ENCODE data around the gene CGB3. TPM values are rescaled to one million over a fixed set of nuclear protein-coding genes. Genes with fewer than 3 reads are reported as not detected.
"Not testable (repeated sequence)": the region's sequence is repeated elsewhere in the genome, so short reads cannot be mapped to it uniquely, and the experiment has no call there.

Gene CGB3
- total RNA-seq, 2 experiments from 2014 or later: not detected

- DNase-seq; H3K9me3 Mint-ChIP-seq; H3K36me3 Mint-ChIP-seq (ENCODE audit: low read depth); H3K27me3 Mint-ChIP-seq (ENCODE audit: low read depth); H3K4me3 Mint-ChIP-seq; intact Hi-C loops (cut with micrococcal nuclease); H3K27ac Mint-ChIP-seq; H3K4me1 Mint-ChIP-seq (ENCODE audit: low read depth): not testable (repeated sequence)
- CTCF ChIA-PET: interaction anchor here (0.6 kb wide), 1 partner anchor 105 kb away, joined by 4 read pairs; no protein-coding TSS in a partner anchor
These were observed 14.0 kb upstream of the CGB3 start for GRCh38 chr19:49038111-49038510.

GRCh38 chr19:49036815-49037214 is 12.7 kb upstream of the CGB3 start, which contains the start of gene CGB1:
CGB1 (minus strand) TSS chr19:49036895; CDS start chr19:49036711, 184 bp downstream.
- peak; percentile 66 for DNase-seq
- intact Hi-C loops (cut with micrococcal nuclease); H3K4me1 Mint-ChIP-seq (ENCODE audit: low read depth); CTCF ChIA-PET; H3K4me3 Mint-ChIP-seq; H3K27ac Mint-ChIP-seq; H3K27me3 Mint-ChIP-seq (ENCODE audit: low read depth); H3K9me3 Mint-ChIP-seq; H3K36me3 Mint-ChIP-seq (ENCODE audit: low read depth): not testable (repeated sequence)

GRCh38 chr19:49031642-49032301 is 7.6 kb upstream of the CGB3 start, which contains the start of gene CGB2:
CGB2 (plus strand) TSS chr19:49031890; CDS start chr19:49032096, 206 bp downstream.
- Mint-ChIP-seq H3K27ac (peak within 1 kb of the TSS; percentile 17), H3K4me3 (peak within 1 kb of the TSS; percentile 7)
- DNase-seq: peak; percentile 81
- not testable (repeated sequence) for H3K36me3 Mint-ChIP-seq (ENCODE audit: low read depth); H3K9me3 Mint-ChIP-seq; H3K27me3 Mint-ChIP-seq (ENCODE audit: low read depth); H3K4me1 Mint-ChIP-seq (ENCODE audit: low read depth)
- CTCF ChIA-PET: interaction anchor here (0.6 to 1.2 kb wide), 4 partner anchors 13 to 38 kb away, joined by 3 to 6 read pairs (median 3); partner anchors contain the start of gene RUVBL2
- intact Hi-C loops (cut with micrococcal nuclease): loop anchor here (1.0 kb wide), 1 partner anchor 38 kb away; the partner anchor contains the start of genes GYS1 and RUVBL2

GRCh38 chr19:49030323-49030722 is 6.2 kb upstream of the CGB3 start:
- DNase-seq; H3K27ac Mint-ChIP-seq; intact Hi-C loops (cut with micrococcal nuclease); H3K27me3 Mint-ChIP-seq (ENCODE audit: low read depth); H3K4me3 Mint-ChIP-seq; H3K36me3 Mint-ChIP-seq (ENCODE audit: low read depth); CTCF ChIA-PET; H3K4me1 Mint-ChIP-seq (ENCODE audit: low read depth); H3K9me3 Mint-ChIP-seq: not testable (repeated sequence)

GRCh38 chr19:49029749-49030148 is 5.6 kb upstream of the CGB3 start:
- H3K9me3 Mint-ChIP-seq; intact Hi-C loops (cut with micrococcal nuclease); H3K27me3 Mint-ChIP-seq (ENCODE audit: low read depth); H3K4me3 Mint-ChIP-seq; H3K36me3 Mint-ChIP-seq (ENCODE audit: low read depth); DNase-seq; H3K4me1 Mint-ChIP-seq (ENCODE audit: low read depth); H3K27ac Mint-ChIP-seq; CTCF ChIA-PET: not testable (repeated sequence)

- intact Hi-C loops (cut with micrococcal nuclease); H3K4me1 Mint-ChIP-seq (ENCODE audit: low read depth); H3K4me3 Mint-ChIP-seq; H3K9me3 Mint-ChIP-seq; H3K27ac Mint-ChIP-seq; H3K27me3 Mint-ChIP-seq (ENCODE audit: low read depth); DNase-seq; CTCF ChIA-PET; H3K36me3 Mint-ChIP-seq (ENCODE audit: low read depth): not testable (repeated sequence)
These were observed 4.6 kb upstream of the CGB3 start for GRCh38 chr19:49028686-49029085.

GRCh38 chr19:49025599-49025998 is 1.5 kb upstream of the CGB3 start:
- H3K4me3 Mint-ChIP-seq; H3K27ac Mint-ChIP-seq; CTCF ChIA-PET; H3K27me3 Mint-ChIP-seq (ENCODE audit: low read depth); H3K4me1 Mint-ChIP-seq (ENCODE audit: low read depth); H3K9me3 Mint-ChIP-seq; intact Hi-C loops (cut with micrococcal nuclease); DNase-seq; H3K36me3 Mint-ChIP-seq (ENCODE audit: low read depth): not testable (repeated sequence)

GRCh38 chr19:49025088-49025487 is 955 bp upstream of the CGB3 start:
- H3K27me3 Mint-ChIP-seq (ENCODE audit: low read depth); H3K4me3 Mint-ChIP-seq; H3K27ac Mint-ChIP-seq; DNase-seq; CTCF ChIA-PET; H3K36me3 Mint-ChIP-seq (ENCODE audit: low read depth); H3K9me3 Mint-ChIP-seq; H3K4me1 Mint-ChIP-seq (ENCODE audit: low read depth); intact Hi-C loops (cut with micrococcal nuclease): not testable (repeated sequence)

GRCh38 chr19:49022116-49022515 is 2.0 kb downstream of the CGB3 start:
- Mint-ChIP-seq H3K36me3 (ENCODE audit: low read depth) (no peaks in the 10 kb centered on the region), H3K27me3 (ENCODE audit: low read depth) (peaks cover 8% of the 10 kb centered on the region), H3K27ac (no peak overlapping the region), H3K4me1 (ENCODE audit: low read depth) (peaks cover 25% of the 10 kb centered on the region), H3K9me3 (no peaks in the 10 kb centered on the region), H3K4me3 (no peak overlapping the region)
- intact Hi-C loops (cut with micrococcal nuclease): no loop called here
- no peak for DNase-seq
- CTCF ChIA-PET: interaction anchor here (0.6 to 0.7 kb wide), 3 partner anchors 22 to 91 kb away, joined by 3 to 4 read pairs (median 4); no protein-coding TSS in a partner anchor

GRCh38 chr19:49020931-49021895 is 2.9 kb downstream of the CGB3 start:
- H3K4me3 Mint-ChIP-seq: no peak overlapping the region

GRCh38 chr19:49020342-49020741 is 3.8 kb downstream of the CGB3 start:
- CTCF ChIA-PET: interaction anchor here (1.4 to 4.8 kb wide), 2 partner anchors 14 to 27 kb away, joined by 4 to 22 read pairs; partner anchors contain the start of genes GYS1 and RUVBL2
- Mint-ChIP-seq H3K27me3 (ENCODE audit: low read depth) (peaks cover 8% of the 10 kb centered on the region), H3K4me1 (ENCODE audit: low read depth) (peaks cover 27% of the 10 kb centered on the region), H3K36me3 (ENCODE audit: low read depth) (peaks cover 3% of the 10 kb centered on the region), H3K4me3 (no peak overlapping the region), H3K27ac (no peak overlapping the region), H3K9me3 (no peaks in the 10 kb centered on the region)
- intact Hi-C loops (cut with micrococcal nuclease): no loop called here
- no peak for DNase-seq

More at GRCh38 chr19:49020931-49021895, 2.9 kb downstream of the CGB3 start:
- peaks cover 8% of the 10 kb centered on the region for H3K27me3 Mint-ChIP-seq (ENCODE audit: low read depth)
- H3K9me3 Mint-ChIP-seq: no peaks in the 10 kb centered on the region
- no peaks in the 10 kb centered on the region for H3K36me3 Mint-ChIP-seq (ENCODE audit: low read depth)
- peaks cover 27% of the 10 kb centered on the region for H3K4me1 Mint-ChIP-seq (ENCODE audit: low read depth)
- intact Hi-C loops (cut with micrococcal nuclease): no loop called here
- CTCF ChIA-PET: interaction anchor here (0.6 to 4.8 kb wide), 2 partner anchors 28 to 92 kb away, joined by 4 to 22 read pairs; partner anchors contain the start of genes GYS1 and RUVBL2
- DNase-seq: no peak
- no peak overlapping the region for H3K27ac Mint-ChIP-seq

- H3K27me3 Mint-ChIP-seq (ENCODE audit: low read depth): peaks cover 8% of the 10 kb centered on the region
- H3K9me3 Mint-ChIP-seq: no peaks in the 10 kb centered on the region
- peak; percentile 68 for DNase-seq
- H3K36me3 Mint-ChIP-seq (ENCODE audit: low read depth): peaks cover 3% of the 10 kb centered on the region
- intact Hi-C loops (cut with micrococcal nuclease): loop anchor here (2.0 kb wide), 1 partner anchor 27 kb away; the partner anchor contains the start of genes GYS1 and RUVBL2
- CTCF ChIA-PET: interaction anchor here (0.8 to 4.8 kb wide), 4 partner anchors 15 to 26 kb away, joined by 3 to 22 read pairs (median 6); partner anchors contain the start of genes GYS1 and RUVBL2
- peak overlapping the region; percentile 74 for H3K4me3 Mint-ChIP-seq
- H3K27ac Mint-ChIP-seq: no peak overlapping the region
- H3K4me1 Mint-ChIP-seq (ENCODE audit: low read depth): peaks cover 27% of the 10 kb centered on the region
These were observed 4.7 kb downstream of the CGB3 start for GRCh38 chr19:49019242-49019932.
